ENCODE results near the gene EEFSEC.

EEFSEC gene

DNA sequence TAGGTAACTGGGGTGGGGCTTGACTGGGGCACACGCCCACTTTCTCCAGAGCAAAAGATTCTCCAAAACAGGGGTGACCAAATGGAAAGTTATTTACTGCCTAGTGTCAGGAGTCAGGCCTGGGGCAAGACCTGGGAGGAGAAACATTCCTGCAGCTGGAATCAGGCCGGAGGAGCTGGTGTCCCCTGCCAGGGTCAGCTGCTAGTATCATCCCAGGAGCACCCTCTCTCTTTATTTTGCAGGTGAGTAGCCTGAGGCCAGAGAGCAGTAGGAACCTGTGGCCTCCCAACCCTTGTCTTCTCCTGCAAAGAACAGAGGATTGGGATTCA, 280.5 kb downstream of the EEFSEC start:
- Histone ChIP-seq H3K27ac (replicated peaks) (no peak overlapping the region), H3K27me3 (ENCODE audit: insufficient read depth, poor library complexity, severe bottlenecking) (peaks cover 10% of the 10 kb centered on the region), H3K4me3 (replicated peaks; ENCODE audit: insufficient read depth, low read length) (no peak overlapping the region)
- DNase-seq (ENCODE audit: low read depth in 1 of 2, low spot score in 1 of 2) = no peak
- TF ChIP-seq, protein P1, sequence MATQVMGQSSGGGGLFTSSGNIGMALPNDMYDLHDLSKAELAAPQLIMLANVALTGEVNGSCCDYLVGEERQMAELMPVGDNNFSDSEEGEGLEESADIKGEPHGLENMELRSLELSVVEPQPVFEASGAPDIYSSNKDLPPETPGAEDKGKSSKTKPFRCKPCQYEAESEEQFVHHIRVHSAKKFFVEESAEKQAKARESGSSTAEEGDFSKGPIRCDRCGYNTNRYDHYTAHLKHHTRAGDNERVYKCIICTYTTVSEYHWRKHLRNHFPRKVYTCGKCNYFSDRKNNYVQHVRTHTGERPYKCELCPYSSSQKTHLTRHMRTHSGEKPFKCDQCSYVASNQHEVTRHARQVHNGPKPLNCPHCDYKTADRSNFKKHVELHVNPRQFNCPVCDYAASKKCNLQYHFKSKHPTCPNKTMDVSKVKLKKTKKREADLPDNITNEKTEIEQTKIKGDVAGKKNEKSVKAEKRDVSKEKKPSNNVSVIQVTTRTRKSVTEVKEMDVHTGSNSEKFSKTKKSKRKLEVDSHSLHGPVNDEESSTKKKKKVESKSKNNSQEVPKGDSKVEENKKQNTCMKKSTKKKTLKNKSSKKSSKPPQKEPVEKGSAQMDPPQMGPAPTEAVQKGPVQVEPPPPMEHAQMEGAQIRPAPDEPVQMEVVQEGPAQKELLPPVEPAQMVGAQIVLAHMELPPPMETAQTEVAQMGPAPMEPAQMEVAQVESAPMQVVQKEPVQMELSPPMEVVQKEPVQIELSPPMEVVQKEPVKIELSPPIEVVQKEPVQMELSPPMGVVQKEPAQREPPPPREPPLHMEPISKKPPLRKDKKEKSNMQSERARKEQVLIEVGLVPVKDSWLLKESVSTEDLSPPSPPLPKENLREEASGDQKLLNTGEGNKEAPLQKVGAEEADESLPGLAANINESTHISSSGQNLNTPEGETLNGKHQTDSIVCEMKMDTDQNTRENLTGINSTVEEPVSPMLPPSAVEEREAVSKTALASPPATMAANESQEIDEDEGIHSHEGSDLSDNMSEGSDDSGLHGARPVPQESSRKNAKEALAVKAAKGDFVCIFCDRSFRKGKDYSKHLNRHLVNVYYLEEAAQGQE (IDR thresholded peaks at IDR 0.05; ENCODE audit: insufficient replicate concordance, low read depth) = no peak
- no peak for TF ChIP-seq SPI1 (IDR thresholded peaks at IDR 0.05; ENCODE audit: borderline replicate concordance, low read depth)
- TF ChIP-seq GABPA (IDR thresholded peaks at IDR 0.05; ENCODE audit: low read depth) = no peak
- TF ChIP-seq POLR2AphosphoS5 (IDR thresholded peaks at IDR 0.05; ENCODE audit: low read depth) = no peak
- TF ChIP-seq, protein P2, sequence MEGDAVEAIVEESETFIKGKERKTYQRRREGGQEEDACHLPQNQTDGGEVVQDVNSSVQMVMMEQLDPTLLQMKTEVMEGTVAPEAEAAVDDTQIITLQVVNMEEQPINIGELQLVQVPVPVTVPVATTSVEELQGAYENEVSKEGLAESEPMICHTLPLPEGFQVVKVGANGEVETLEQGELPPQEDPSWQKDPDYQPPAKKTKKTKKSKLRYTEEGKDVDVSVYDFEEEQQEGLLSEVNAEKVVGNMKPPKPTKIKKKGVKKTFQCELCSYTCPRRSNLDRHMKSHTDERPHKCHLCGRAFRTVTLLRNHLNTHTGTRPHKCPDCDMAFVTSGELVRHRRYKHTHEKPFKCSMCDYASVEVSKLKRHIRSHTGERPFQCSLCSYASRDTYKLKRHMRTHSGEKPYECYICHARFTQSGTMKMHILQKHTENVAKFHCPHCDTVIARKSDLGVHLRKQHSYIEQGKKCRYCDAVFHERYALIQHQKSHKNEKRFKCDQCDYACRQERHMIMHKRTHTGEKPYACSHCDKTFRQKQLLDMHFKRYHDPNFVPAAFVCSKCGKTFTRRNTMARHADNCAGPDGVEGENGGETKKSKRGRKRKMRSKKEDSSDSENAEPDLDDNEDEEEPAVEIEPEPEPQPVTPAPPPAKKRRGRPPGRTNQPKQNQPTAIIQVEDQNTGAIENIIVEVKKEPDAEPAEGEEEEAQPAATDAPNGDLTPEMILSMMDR (IDR thresholded peaks at IDR 0.05; ENCODE audit: insufficient read depth, low read length) = no peak

DNA sequence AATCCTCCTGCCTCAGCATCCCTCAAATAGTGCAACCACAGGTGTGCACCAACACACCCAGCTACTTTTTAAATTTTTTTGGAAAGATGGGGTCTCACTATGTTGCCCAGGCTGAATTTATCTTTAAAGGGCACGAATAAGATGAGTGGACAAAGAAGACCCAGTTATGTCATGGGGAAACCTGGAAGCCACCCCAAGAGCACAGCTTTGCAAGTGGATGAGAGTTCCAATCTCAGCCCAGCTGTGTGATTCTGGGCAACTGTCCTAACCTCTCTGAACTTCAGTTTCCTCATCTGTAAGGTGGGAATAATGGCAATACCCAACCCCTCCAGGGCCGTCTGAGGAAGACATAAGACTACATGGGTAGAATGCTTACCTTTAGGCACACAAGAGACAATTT, 281.2 kb downstream of the EEFSEC start:
- Histone ChIP-seq H3K27ac (replicated peaks) (no peak overlapping the region), H3K27me3 (ENCODE audit: insufficient read depth, poor library complexity, severe bottlenecking) (peaks cover 10% of the 10 kb centered on the region), H3K4me3 (replicated peaks; ENCODE audit: insufficient read depth, low read length) (no peak overlapping the region)
- DNase-seq (ENCODE audit: low read depth in 1 of 2, low spot score in 1 of 2) = no peak
- TF ChIP-seq SPI1 (IDR thresholded peaks at IDR 0.05; ENCODE audit: borderline replicate concordance, low read depth) = no peak
- TF ChIP-seq, protein P2 (IDR thresholded peaks at IDR 0.05; ENCODE audit: insufficient read depth, low read length) = no peak
- TF ChIP-seq, protein P1 (IDR thresholded peaks at IDR 0.05; ENCODE audit: insufficient replicate concordance, low read depth) = no peak
- TF ChIP-seq GABPA (IDR thresholded peaks at IDR 0.05; ENCODE audit: low read depth) = no peak
- TF ChIP-seq POLR2AphosphoS5 (IDR thresholded peaks at IDR 0.05; ENCODE audit: low read depth) = no peak

DNA sequence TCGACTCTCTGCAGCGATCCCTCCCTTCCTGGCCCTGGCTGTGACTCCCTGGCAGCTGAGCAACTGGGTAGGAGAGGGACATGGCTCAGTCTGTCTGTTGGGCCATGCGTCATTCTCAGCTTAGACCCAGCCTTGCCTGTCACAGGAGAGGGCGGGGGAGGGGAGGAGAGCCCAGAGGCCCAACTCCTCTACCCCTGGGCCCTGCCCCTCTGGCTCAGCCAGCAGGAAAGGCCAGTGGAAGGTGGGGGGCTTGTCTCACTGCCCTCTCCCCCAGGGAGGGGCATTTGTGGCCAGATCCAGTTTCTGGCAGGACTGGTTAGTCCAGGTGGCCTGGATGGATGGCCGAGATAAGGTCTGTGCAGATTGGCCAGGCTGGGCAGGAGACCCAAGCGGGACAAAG, 281.8 kb downstream of the EEFSEC start:
- no peak for DNase-seq (ENCODE audit: low read depth in 1 of 2, low spot score in 1 of 2)
- no peak overlapping the region for H3K27ac ChIP-seq (replicated peaks)
- H3K27me3 ChIP-seq (ENCODE audit: insufficient read depth, poor library complexity, severe bottlenecking) = peaks cover 10% of the 10 kb centered on the region
- H3K4me3 ChIP-seq (replicated peaks; ENCODE audit: insufficient read depth, low read length) = no peak overlapping the region
- TF ChIP-seq, protein P2 (IDR thresholded peaks at IDR 0.05; ENCODE audit: insufficient read depth, low read length) = no peak
- TF ChIP-seq GABPA (IDR thresholded peaks at IDR 0.05; ENCODE audit: low read depth) (no peak), POLR2AphosphoS5 (IDR thresholded peaks at IDR 0.05; ENCODE audit: low read depth) (no peak)

DNA sequence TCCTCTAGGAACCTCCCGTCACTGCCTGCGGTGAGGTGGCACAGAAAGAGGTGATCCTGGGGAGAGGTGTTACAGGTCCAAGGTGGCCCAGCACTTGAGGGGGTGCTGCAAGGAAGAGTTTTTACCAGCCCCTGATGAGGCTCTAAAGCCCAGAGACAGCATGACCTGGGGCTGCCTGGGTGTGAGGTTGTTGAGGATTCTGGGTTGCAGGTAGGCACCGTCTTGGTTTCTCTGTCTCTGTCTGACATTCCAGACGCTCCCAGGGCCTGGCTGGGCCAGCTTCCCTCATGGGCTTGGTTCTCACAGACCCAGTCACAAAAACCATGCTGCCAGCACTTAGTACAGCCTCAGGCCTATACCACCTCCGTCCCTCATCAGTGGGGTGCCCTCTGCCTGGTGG, 282.3 kb downstream of the EEFSEC start:
- Histone ChIP-seq H3K4me3 (replicated peaks; ENCODE audit: insufficient read depth, low read length) (no peak overlapping the region), H3K27me3 (ENCODE audit: insufficient read depth, poor library complexity, severe bottlenecking) (peaks cover 10% of the 10 kb centered on the region), H3K27ac (replicated peaks) (no peak overlapping the region)
- DNase-seq (ENCODE audit: low read depth in 1 of 2, low spot score in 1 of 2) = no peak
- TF ChIP-seq SPI1 (IDR thresholded peaks at IDR 0.05; ENCODE audit: borderline replicate concordance, low read depth) (no peak), GABPA (IDR thresholded peaks at IDR 0.05; ENCODE audit: low read depth) (no peak), POLR2AphosphoS5 (IDR thresholded peaks at IDR 0.05; ENCODE audit: low read depth) (no peak)
- TF ChIP-seq, protein P1 (IDR thresholded peaks at IDR 0.05; ENCODE audit: insufficient replicate concordance, low read depth) = no peak
- TF ChIP-seq, protein P2 (IDR thresholded peaks at IDR 0.05; ENCODE audit: insufficient read depth, low read length) = no peak

Measured in HL-60 (cell line).